ENCODE results near the gene FTO.

FTO gene

DNA sequence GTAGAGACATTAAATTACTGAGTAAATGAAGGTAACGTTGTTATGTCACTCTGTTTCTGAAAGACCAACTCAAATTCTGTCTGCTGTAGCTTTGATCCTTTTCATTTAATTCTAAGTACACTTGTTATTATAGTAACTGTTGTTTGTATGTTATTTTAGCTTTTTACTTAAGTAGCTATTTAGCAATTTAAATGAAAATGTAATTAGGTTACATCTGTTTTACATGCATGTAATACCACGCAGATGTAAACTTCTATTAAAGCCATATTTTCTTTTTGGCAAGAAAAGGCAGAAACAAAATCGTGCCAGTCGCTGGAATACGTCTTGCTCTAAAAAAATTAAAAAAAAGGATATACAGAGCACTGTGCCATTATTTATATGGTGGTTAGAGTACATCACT lies 282.8 kb downstream of the FTO start:
- no peak for DNase-seq (ENCODE audit: extremely low read depth in 1 of 2, low read depth in 1 of 2)

DNA sequence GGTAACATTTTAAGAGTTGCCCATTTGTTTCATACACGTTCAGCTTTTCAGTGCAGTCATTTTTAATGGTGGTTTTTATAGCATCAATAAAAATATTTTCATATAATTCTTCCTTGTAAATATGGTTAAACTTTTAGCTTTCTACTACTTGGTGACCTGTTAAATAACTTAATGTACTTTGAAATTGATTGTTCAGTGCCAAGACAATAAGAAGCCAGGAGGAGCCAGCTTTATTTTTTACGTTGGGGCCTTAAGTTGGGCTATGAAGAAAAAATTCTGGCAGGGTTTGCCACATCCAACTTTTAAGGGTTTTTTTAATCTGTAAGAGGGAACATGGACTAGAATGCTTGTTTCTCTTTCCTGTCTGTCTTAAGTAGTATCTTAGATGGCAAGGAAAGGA lies 284.2 kb downstream of the FTO start:
- DNase-seq (ENCODE audit: extremely low read depth in 1 of 2, low read depth in 1 of 2) = no peak

DNA sequence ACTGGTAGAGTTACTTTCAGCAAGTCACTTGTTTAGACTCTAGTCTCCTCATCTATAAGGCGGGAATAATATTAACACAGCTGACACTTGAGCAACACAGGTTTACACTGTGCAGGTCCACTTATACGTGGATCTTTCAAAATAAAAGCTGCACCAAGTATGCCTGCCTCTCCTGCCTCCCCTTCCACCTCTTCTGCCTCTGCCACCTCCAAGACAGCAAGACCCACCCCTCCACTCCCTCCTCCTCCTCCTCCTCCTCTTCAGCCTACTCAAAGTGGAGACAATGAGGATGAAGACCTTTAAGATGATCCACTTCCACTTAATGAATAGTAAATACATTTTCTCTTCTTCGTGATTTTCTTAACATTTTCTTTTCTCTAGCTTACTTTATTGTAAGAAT lies 285.6 kb downstream of the FTO start:
- no peak for DNase-seq (ENCODE audit: extremely low read depth in 1 of 2, low read depth in 1 of 2)

DNA sequence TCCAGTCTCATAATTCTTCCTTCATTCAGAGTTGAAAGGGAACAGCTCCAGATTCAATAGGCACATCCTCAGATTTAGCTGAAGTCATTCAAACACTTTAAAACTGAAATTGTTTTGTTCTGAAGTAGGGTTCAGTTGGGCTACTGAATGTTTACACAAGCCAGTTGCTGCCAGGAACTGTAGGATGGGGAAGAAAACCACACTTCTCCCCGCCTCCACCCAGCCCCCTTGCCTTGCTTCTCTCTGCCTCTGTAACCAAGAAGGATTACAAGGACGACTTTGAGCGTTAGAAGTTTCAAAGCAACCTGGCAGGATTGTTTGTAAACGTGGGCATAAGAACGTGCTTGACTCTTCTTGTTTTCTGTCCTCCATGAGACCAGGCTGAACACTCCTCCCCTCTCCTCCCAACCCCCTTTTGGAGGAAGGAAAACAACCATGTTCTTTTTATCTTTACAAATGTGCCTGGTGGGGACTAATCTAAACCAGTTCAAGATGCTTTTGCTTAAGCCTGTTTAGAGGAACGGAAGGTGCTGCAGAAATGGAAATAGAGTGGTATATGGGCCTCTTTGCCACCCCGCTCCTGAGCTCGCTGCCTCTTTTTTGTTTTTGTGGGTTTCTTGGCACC lies 287.9 kb downstream of the FTO start:
- no peak for DNase-seq (ENCODE audit: extremely low read depth in 1 of 2, low read depth in 1 of 2)

DNA sequence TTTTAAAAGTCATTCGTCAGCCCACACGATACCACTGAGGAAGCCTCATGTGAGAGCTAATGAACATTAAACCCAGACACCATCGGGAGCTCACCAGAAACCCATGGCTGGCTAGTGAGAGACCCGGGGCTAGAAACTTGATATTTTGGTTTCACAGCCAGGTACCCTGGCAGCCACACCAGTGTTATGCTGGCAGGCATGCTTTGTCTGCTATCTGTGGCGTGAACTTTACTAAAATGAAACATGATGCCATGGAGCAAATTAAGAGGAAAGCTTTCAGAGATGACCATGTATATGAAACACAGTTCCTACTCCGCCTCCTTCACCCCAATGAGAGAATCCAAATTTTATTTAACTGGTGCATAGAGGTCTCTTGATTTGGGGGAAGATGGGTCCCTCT lies 291.4 kb downstream of the FTO start:
- DNase-seq (ENCODE audit: extremely low read depth in 1 of 2, low read depth in 1 of 2) = no peak

DNA sequence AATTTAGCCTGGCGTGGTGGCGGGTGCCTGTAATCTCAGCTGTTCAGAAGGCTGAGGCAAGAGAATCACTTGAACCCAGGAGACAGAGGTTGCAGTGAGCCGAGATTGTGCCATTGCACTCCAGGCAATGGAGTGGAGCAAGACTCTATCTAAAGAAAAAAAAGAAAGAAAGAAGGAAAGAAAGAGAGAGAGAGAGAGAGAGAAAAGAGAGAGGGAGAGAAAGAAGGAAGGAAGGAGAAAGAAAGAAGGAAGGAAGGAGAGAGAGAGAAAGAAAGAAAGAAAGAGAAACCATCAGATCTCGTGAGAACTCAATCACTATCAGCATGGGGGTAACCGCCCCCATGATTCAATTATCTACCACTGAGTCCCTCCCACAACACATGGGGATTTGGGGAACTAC lies 293.0 kb downstream of the FTO start:
- DNase-seq (ENCODE audit: extremely low read depth in 1 of 2, low read depth in 1 of 2) = no peak

DNA sequence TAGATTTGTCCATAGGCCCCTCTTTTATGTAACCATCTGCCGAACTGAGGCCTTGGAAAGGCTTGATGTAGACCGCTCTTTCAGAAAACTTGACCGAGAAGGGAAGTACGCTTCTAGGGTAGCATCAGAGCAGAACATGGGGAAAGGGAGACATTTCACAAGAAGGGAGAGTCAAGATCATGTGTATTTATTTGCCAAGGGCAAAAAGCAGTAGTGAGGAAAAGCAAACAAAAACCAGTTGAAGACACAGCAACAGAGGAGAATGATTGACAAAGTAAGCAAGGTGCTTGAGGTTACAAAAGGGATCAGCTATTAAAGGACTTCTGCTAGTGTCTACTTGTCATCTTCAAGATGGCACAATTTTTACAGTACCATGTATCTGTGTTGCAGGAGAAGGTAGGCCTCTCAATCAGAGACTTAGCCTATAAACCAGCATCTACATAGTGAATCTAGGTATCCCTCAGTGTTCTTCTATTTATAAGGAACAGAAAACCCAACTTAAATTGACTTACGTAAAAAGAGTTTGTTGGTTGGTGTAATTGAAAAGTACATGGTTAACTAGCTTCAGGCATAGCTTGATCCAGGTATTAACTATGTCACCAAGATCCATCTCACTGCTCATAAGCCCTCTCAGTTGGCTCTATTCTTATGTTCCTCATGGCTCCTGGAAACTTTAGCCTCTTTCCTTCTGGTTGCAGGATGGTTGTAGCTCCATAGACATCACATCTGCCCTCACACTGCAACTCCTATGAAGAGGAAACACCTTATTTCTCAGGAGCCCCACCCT lies 294.3 kb downstream of the FTO start:
- no peak for DNase-seq (ENCODE audit: extremely low read depth in 1 of 2, low read depth in 1 of 2)

DNA sequence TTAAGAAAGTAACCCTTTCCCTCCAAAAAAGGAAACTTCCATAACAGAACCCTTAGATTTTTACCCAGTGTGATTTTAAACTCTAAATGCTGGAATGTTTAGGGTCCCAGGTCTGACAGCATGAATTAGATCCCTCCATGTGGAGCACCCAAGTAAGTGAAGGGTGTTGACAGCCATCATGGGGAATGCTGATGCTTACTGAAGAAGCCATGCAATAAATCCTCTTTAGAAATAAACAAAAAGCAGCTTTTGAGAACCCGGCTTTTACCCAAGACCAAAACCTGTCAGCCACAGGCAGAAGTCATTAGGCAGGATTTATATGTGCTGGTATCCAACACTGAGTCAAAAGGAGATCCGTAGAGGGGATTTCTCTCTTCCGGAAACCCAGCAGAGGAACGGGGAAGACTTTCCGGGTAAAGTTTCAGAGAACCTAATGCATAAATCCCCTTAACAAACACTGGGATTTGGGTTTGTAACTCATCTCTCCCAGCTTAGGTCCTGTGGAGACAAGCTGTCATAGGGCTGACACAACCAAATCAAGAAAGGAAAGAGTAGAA lies 295.1 kb downstream of the FTO start:
- DNase-seq (ENCODE audit: extremely low read depth in 1 of 2, low read depth in 1 of 2) = no peak

DNA sequence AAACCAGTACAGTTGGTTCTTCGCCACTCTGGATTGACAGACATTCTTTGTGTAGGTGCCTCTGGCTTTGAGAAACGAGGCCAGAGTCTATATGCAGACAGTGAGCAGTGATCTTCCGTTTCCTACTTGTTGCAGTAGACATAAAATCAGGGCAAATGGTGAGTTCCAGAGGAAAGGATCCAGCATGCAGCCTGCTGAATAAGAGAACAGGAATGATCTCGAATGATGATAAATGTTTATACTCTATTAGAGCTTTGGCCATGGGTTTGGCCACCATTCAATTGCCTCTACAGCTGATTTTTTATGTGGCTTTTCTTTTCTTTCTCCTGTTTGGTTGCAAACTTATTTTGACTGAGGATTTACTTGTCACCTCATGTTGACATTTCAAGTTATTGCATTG lies 295.9 kb downstream of the FTO start:
- no peak for DNase-seq (ENCODE audit: extremely low read depth in 1 of 2, low read depth in 1 of 2)

DNA sequence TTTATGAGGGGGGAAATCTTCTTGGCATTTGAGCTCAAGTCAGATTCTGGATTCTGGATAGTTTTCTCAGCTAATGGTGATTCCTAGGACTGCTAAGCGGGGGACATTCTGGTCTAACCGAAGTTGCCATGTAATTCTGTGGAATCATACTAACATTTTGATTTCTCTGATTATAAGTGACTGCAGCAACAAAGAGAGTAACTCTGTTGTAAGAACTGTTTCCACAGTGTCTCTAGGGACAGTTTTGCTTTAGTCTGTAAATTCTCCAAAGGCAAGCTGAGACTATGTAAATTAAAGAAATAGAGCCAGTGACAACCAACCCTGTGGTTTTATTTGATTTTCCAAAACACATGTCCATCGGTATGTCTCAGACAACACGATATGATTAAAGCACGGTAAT lies 296.4 kb downstream of the FTO start:
- DNase-seq (ENCODE audit: extremely low read depth in 1 of 2, low read depth in 1 of 2) = no peak

DNA sequence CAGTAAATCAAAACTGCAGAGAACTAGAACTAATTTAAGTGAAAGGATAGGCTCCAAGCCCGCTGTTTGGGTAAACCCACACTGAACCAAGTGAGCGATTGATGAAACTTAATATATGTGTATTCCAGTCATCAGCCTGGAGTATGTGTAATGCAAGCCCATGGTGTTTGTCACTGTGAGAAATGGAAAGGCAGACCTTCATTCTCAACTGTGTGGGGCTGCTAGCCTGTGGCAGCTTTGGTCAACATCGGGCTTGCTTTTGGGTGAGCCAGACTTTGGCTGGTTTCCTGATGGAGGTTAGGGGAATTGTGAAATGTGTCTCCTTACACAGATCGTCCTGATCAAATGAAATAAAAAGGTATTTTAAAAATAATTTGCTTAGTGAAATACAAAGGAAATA lies 302.7 kb downstream of the FTO start:
- no peak for DNase-seq (ENCODE audit: extremely low read depth in 1 of 2, low read depth in 1 of 2)

DNA sequence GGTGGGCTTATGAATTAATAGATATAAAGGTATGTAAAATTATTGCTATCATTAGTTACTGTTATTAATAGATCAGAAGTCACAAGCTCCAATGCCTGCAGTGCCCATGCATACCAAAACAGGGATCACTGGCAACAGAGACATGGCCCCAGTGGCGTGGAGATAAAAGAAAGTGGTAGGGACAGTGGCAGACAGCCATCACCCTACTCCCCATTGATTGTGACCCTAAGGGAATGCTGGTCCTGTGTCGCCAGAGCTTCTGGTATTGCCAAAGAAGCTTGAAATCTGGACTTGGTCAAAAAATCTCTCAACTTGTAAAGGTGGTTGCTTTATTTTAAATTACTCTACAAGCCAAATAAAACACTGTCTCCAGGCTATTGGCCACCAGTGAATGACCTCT lies 303.5 kb downstream of the FTO start:
- no peak for DNase-seq (ENCODE audit: extremely low read depth in 1 of 2, low read depth in 1 of 2)

DNA sequence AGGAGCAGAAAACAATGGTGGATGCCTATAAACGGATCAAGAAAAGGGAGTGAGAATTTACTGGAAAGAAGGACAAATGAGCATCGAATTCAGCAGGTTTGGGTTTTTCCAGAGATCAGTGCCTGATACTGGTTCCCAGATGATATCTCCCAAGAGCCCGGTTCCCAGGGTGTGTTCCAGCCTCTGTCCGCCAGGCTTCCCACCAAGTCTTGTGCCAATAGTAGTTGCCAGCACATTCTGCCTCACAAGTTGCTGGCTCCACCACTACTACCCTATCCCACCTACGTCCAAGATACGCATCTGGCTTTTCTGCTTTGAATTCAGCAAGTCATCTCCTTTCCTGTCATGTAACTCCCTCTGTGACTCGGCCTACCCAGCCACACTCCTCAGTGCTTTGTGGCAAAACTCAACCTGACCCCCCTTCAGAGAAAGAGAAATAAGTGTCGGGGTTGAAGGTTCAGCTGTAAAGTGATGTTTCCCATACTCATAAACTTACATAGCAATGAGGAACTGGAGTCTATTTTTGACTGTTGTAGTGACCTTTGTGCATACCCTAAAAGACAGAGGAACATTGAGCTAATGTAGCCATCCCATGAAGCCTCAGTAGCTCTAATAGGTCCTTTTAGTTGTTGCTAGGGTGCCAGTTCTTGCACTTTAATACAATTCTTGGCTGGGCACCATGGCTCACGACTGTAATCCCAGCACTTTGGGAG lies 305.7 kb downstream of the FTO start:
- DNase-seq (ENCODE audit: extremely low read depth in 1 of 2, low read depth in 1 of 2) = no peak

DNA sequence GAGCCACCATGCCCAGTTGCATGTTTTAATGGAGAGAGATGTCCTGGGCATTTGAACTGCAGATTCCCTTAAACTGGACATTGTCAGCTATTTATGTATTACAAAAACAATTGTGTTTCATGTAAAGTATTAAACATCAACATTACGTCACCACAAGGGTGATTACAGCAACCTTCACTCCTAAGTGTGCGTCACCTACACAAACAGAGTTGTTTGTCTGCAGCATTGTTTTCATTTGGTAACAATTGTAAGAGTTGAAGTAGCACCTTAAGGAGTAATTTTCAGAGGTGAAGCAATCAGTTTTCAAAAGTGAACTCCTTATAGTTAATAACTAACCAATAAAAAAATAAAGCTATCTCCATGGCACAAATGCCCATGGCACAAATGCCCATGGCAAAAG lies 311.2 kb downstream of the FTO start:
- DNase-seq (ENCODE audit: extremely low read depth in 1 of 2, low read depth in 1 of 2) = no peak

DNA sequence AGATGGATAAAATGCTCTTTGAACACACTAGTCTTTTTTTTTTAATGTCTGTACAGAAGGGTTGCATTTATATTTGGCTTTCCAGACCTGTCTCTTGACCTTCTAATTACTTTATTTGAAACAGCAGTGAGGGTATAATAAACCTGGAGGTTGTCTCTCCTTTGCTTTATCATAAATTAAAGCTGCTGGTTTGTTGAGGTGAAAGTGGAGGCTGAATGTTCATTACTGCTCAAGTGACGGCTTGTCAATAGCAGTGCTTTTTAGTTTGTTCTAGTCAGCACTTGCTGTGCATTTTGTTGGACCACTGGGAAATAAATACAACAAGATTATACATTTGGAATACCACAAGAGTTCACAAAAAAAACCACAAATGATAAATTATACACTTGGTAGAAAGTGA lies 318.4 kb downstream of the FTO start:
- DNase-seq (ENCODE audit: extremely low read depth in 1 of 2, low read depth in 1 of 2) = no peak

DNA sequence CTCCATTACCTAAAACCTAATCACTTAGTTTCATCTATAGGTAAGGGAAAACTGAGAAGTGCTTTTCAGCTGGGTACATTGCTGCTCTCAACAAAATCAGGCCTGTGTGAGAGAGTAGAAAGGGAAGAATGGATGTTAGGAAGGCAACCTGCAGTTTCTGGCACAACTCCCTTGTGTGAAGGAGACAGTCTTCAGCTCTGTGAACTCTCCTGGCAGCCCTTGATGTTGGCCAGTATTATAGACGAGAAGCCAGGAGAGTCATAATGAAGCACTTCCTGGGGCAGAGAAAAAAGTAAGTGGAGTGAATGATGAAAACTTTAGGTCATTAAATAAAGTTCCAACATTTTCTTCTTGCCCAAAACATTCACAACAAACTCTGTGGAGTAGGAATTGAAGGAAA lies 322.5 kb downstream of the FTO start:
- DNase-seq (ENCODE audit: extremely low read depth in 1 of 2, low read depth in 1 of 2) = no peak

DNA sequence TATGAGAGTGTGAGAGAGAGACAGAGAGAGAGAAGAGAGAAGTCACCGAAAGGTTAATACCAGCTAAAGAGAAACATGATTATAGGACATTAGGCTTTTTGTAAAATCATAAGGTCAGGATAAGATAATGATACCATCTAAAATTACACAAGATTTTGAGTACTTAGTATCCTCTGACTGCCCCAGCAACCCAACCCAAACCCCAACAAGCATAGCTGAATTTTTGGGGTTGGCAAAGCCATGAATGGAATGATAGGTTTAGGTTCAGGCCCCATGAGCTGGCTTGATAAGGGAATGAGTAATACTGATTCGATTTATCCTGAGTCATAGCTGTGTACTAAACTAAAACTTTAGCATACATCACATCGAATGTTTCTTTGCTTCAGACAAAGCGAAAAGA lies 323.1 kb downstream of the FTO start:
- DNase-seq (ENCODE audit: extremely low read depth in 1 of 2, low read depth in 1 of 2) = no peak

DNA sequence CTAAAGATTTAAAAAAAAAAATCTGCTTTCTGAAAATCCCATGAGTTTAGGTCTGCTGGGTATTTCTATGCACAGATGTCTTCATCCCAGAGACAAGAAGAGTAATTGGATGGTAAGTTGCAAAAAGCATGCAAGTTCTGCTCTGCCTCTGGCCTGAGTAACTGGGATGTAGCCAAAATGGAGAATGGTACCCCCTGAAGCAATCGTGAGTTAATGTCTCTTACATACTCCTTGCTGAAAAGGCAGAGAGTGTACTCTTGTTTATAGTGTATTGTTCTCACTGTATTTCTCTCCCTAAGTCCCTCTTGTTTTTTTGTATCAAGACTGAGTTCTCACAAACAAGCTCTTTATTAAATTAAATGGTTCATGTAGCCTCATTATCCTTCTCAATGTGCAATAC lies 323.6 kb downstream of the FTO start:
- no peak for DNase-seq (ENCODE audit: extremely low read depth in 1 of 2, low read depth in 1 of 2)

DNA sequence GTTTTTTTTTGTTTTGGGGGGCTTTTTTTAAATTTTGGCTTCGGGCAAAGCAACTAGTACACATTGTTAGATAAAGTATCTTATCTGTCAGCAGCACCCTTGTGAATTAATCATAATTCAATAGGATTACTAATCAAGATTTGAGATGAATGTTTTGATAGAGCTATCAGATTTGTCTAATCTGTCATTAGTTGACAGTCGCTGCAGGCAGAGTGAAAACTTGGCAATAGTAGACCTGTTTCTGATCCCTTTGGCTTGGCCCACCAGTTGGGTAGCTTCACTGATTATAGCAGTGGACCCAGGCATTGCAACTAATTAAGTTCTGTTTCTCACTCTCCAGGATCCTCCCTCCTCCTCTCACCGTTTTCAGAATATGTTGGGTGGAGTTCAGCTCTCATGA lies 324.0 kb downstream of the FTO start:
- no peak for DNase-seq (ENCODE audit: extremely low read depth in 1 of 2, low read depth in 1 of 2)

DNA sequence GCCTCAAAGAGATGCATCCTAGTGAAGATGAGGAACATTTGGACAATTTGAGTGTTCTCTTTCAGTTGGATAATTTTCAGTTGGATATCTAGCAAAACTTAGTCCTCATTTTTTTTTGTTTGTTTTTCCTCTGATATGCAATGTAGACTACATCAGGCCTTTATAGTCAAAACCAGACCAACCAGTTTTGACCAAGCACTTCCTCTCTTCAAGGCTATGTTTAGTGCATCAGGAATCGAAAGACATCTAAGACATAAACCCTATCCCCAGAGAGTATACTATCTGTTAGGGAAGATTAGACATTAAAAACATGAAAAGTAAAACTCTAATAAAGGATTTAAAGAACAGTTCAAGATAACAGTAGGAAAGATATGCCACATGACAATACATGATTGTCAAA lies 326.5 kb downstream of the FTO start:
- DNase-seq (ENCODE audit: extremely low read depth in 1 of 2, low read depth in 1 of 2) = no peak

DNA sequence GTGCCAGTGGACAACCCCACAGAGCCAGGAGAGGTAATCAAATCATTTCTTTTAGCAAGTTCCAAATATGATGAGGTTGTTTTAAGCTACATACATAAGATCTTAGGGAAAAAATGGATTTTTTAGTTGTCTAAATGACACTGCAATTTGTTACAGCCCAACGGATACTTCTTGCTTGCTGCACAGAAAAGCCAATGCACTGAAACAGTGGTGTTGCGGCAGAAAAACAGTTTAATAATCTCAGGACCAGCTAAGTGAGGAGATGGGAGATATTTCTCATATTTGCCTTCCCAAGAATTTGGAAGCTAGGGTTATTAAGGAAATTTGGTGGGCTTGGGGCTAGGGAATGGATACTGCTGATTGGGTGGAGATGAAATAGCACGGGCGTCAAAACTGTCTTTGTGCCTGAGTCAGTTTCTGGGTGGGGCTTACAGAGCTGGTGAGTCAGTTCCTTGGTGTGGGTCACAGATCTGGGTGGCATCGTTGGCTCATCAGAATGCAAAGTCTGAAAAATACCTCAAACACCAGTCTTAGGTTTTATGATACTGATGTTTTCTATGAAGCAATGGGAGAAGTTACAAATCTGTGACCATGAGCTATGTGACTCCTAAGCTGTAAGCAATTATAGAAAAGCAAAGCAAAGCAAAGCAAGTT lies 327.3 kb downstream of the FTO start:
- DNase-seq (ENCODE audit: extremely low read depth in 1 of 2, low read depth in 1 of 2) = no peak

Data from activated CD8-positive, alpha-beta memory T cell treated with anti-CD3 and anti-CD28 coated beads for 1 hour (primary cell).